ENCODE measurements around the gene WDR33.

DNA sequence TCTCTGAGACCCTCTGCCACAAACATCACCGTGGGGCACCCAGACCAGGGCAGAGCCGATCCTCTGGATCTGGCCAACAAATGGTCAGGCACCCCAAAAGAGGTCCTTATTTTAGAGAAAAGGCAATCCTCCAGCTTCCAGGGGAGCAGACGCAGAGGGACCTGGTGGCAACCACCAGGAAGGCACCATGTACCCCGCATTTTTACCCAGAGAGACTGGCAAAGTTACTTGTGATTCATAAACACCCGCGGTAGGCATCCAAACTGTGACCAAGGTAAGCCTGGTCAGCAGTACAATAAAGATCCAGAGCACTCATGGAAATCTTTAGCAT lies 146.1 kb downstream of the WDR33 start:
- TF ChIP-seq POLR2A (IDR thresholded peaks at IDR 0.05; ENCODE audit: low read depth, low read length) (no peak), POLR2AphosphoS5 (IDR thresholded peaks at IDR 0.05; ENCODE audit: low read depth, low read length) (no peak), SPI1 (IDR thresholded peaks at IDR 0.05; ENCODE audit: low read depth, low read length) (no peak), TAF1 (IDR thresholded peaks at IDR 0.05; ENCODE audit: low read depth, low read length) (no peak), POU2F2 (IDR thresholded peaks at IDR 0.05; ENCODE audit: low read depth, low read length) (no peak), PAX5 (IDR thresholded peaks at IDR 0.05; ENCODE audit: insufficient read depth, low read length, severe bottlenecking) (no peak)
